ENCODE results near the gene TEX14. TPM values are rescaled to one million over a fixed set of nuclear protein-coding genes. Genes with fewer than 3 reads are reported as not detected.

TEX14 gene
- polyA plus RNA-seq, 3 donors: 0.25 TPM; not detected in 2

DNA sequence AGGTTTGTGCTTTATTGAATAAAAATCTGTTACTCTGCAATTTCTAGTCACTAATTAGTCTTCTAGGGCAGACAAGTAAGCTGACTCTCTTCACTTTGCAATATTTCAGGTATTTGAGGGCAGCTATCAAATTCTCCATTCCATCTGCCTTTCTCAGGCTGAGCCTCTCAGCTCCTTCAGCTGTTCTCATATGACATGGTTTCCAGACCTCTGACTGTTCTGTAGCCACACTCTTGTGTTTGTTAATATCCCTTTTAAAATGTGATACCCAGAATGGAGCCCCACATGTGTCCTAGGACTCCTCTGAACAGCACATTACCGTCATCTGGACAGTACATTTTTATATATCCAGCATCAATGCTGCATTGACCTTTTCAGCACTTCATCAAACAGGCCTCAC lies 131.3 kb downstream of the TEX14 start:
- Histone ChIP-seq H3K4me2 (replicated peaks; ENCODE audit: extremely low read depth, low read length, poor library complexity, severe bottlenecking) (no peak overlapping the region), H3K9ac (ENCODE audit: insufficient read depth, low read length, poor library complexity, severe bottlenecking) (no peak overlapping the region), H3K36me3 (replicated peaks in 1 of 2; ENCODE audit: control insufficient read depth in 1 of 2, insufficient read depth in 2 of 2, low read length in 2 of 2) (no peaks in the 10 kb centered on the region), H3K9me3 (replicated peaks in 1 of 2; ENCODE audit: control insufficient read depth in 1 of 2, insufficient read depth in 1 of 2, low read length in 2 of 2) (no peaks in the 10 kb centered on the region), H3K4me3 (replicated peaks in 1 of 3; ENCODE audit: low read depth in 2 of 3, low read length in 3 of 3) (no peak overlapping the region), H3K4me1 (ENCODE audit: control insufficient read depth in 1 of 2, insufficient read depth in 2 of 2, low read length in 2 of 2) (peaks cover 29 to 38% of the 10 kb centered on the region in 2 donors), H4K20me1 (ENCODE audit: insufficient read depth, low read length) (no peaks in the 10 kb centered on the region), H3K79me2 (ENCODE audit: insufficient read depth, low read length) (no peaks in the 10 kb centered on the region), H3K27me3 (ENCODE audit: control insufficient read depth in 2 of 2, insufficient read depth in 2 of 2, low read length in 2 of 2) (no peaks in the 10 kb centered on the region), H3K27ac (ENCODE audit: low read depth in 1 of 2, low read length in 2 of 2) (no peak overlapping the region), H2AFZ (ENCODE audit: insufficient read depth, low read depth, low read length, poor library complexity, severe bottlenecking) (no peak overlapping the region)
- WGBS (ENCODE audit: insufficient coverage): 100% methylated on average over 1 of the region's 1 CpG
- no peak overlapping the region for H3K4me3 Mint-ChIP-seq
- H3K9me3 Mint-ChIP-seq: no peaks in the 10 kb centered on the region
- no peak for DNase-seq
- H3K4me1 Mint-ChIP-seq: peaks cover 34% of the 10 kb centered on the region
- TF ChIP-seq, protein P1, sequence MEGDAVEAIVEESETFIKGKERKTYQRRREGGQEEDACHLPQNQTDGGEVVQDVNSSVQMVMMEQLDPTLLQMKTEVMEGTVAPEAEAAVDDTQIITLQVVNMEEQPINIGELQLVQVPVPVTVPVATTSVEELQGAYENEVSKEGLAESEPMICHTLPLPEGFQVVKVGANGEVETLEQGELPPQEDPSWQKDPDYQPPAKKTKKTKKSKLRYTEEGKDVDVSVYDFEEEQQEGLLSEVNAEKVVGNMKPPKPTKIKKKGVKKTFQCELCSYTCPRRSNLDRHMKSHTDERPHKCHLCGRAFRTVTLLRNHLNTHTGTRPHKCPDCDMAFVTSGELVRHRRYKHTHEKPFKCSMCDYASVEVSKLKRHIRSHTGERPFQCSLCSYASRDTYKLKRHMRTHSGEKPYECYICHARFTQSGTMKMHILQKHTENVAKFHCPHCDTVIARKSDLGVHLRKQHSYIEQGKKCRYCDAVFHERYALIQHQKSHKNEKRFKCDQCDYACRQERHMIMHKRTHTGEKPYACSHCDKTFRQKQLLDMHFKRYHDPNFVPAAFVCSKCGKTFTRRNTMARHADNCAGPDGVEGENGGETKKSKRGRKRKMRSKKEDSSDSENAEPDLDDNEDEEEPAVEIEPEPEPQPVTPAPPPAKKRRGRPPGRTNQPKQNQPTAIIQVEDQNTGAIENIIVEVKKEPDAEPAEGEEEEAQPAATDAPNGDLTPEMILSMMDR (IDR thresholded peaks at IDR 0.05): no peak
- intact Hi-C loops (cut with micrococcal nuclease): no loop called here
- no peak overlapping the region for H3K27ac Mint-ChIP-seq
- H3K36me3 Mint-ChIP-seq: no peaks in the 10 kb centered on the region
- peaks cover 0 to 5% (median 4%) of the 10 kb centered on the region in 3 donors for H3K27me3 Mint-ChIP-seq (ENCODE audit: low read depth in 3 of 3)

DNA sequence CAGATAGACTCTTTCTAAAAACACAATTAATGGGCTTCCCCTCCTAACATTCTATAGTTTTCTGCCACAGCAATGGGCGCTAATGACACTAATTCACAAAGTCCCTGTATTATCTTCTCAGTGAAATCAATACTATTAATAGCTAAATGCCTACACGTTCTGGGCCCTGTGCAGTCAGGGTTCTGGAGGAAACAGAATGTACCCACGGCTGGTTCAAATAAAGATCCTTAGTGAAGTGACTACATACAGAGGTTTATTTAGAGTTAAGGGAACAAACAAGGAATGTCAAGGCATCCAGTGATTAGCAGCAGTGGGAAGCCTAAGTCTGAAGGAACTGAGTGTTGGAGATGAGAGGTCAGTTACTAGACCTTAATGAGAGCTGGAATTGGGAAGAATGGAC lies 133.9 kb downstream of the TEX14 start:
- Mint-ChIP-seq H3K4me3 (no peak overlapping the region), H3K9me3 (no peaks in the 10 kb centered on the region), H3K27ac (peak overlapping the region in 1 of 7 donors; percentile 33), H3K36me3 (no peaks in the 10 kb centered on the region), H3K4me1 (peaks cover 19% of the 10 kb centered on the region), H3K27me3 (ENCODE audit: low read depth in 3 of 3) (peaks cover 2 to 6% (median 5%) of the 10 kb centered on the region in 3 donors)
- no peaks in the 10 kb centered on the region for H3K27me3 ChIP-seq (ENCODE audit: control insufficient read depth in 2 of 2, insufficient read depth in 2 of 2, low read length in 2 of 2)
- H2AFZ ChIP-seq (ENCODE audit: insufficient read depth, low read depth, low read length, poor library complexity, severe bottlenecking): no peak overlapping the region
- WGBS (ENCODE audit: insufficient coverage): 86% methylated on average over 1 of the region's 3 CpGs
- H3K9ac ChIP-seq (ENCODE audit: insufficient read depth, low read length, poor library complexity, severe bottlenecking): no peak overlapping the region
- DNase-seq: no peak
- no peaks in the 10 kb centered on the region for H3K79me2 ChIP-seq (ENCODE audit: insufficient read depth, low read length)
- H3K36me3 ChIP-seq (replicated peaks in 1 of 2; ENCODE audit: control insufficient read depth in 1 of 2, insufficient read depth in 2 of 2, low read length in 2 of 2): no peaks in the 10 kb centered on the region
- intact Hi-C loops (cut with micrococcal nuclease): no loop called here
- no peaks in the 10 kb centered on the region for H3K9me3 ChIP-seq (replicated peaks in 1 of 2; ENCODE audit: control insufficient read depth in 1 of 2, insufficient read depth in 1 of 2, low read length in 2 of 2)
- no peaks in the 10 kb centered on the region for H4K20me1 ChIP-seq (ENCODE audit: insufficient read depth, low read length)
- TF ChIP-seq, protein P1 (IDR thresholded peaks at IDR 0.05): no peak
- peaks cover 18 to 25% of the 10 kb centered on the region in 2 donors for H3K4me1 ChIP-seq (ENCODE audit: control insufficient read depth in 1 of 2, insufficient read depth in 2 of 2, low read length in 2 of 2)
- H3K4me2 ChIP-seq (replicated peaks; ENCODE audit: extremely low read depth, low read length, poor library complexity, severe bottlenecking): no peak overlapping the region
- H3K27ac ChIP-seq (ENCODE audit: low read depth in 1 of 2, low read length in 2 of 2): no peak overlapping the region
- no peak overlapping the region for H3K4me3 ChIP-seq (replicated peaks in 1 of 3; ENCODE audit: low read depth in 2 of 3, low read length in 3 of 3)
